EH (cell line): ENCODE data around the gene WDR47.
"Not testable (repeated sequence)": the region's sequence is repeated elsewhere in the genome, so short reads cannot be mapped to it uniquely, and the experiment has no call there.

Source experiments
- DNase-seq: peaks from one replicate; pipeline ENCODE4 v3.0.0-alpha.2; 2015; ENCODE audit warnings: low read depth

The WDR47 gene

DNA sequence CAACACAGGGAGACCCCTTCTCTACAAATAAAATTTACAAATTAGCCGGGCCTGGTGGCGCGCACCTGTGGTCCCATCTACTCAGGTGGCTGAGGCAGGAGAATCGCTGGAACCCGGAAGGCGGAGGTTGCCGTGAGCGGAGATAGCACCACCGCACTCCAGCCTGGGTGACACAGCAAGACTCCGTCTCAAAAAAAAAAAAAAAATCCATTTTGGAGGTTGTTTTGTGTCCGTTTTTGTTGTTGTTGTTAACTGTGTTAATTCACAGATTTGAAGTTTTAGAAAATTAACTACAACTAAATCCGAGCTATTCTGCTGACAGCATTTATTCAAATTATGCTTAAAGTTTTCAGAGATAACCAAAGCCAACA, 79.2 kb downstream of the WDR47 start:
- DNase-seq: peak; percentile 19

DNA sequence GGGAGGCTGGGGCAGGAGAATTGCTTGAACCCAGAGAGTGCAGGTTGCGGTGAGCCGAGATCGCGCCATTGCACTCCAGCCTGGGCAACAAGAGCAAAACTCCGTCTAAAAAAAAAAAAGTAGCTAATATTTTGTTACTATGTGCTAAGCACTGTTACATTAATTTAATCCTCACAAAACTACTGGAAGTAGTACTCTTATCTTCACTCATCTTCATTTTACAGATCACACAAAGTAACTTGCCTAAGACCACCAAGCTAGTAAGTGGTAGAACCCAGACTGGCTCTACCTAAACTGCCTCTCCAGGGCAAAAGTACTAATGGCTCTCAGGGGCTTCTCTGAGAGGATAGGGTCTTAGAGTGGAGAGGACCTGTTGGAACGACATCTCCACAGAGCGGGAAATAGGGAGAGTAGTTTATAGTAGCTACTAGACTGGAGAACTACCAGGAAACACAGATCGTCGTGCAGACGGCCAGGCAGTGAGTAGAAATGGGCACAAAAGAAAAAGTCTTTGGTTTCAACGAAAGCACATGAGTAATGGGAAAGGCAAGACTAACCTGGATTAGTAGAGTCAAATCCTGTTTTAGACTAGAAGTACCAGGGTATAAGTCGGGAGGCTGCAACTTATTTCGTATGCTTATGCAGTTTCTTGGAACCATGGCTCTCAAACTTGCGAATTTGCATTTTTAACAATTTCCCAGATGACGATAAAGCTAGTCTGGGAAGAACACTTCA, 80.0 kb downstream of the WDR47 start:
- DNase-seq: peak; percentile 1

GRCh38 chr1:108961198-108961597, 80.7 kb downstream of the WDR47 start:
- DNase-seq: no peak

DNA sequence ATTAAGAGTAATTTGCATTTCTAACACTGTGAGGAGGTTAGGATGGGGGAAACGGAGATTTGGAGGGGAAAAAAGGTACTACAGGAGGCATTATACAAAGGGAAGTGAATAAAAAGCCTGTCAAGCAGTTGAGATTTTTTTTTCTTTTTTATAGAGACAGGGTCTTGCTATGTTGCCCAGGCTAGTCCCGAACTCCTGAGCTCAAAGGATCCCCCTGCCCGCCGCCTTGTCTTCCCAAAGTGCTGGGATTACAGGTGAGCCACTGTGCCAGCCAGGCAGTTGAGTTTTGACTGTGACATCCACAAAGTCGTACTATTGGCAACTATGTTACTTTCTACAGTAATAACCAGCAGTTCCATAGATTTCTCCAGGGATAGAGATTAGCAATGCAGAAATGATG, 81.2 kb downstream of the WDR47 start:
- no peak for DNase-seq

GRCh38 chr1:108957888-108958287, 84.0 kb downstream of the WDR47 start:
- DNase-seq: no peak

DNA sequence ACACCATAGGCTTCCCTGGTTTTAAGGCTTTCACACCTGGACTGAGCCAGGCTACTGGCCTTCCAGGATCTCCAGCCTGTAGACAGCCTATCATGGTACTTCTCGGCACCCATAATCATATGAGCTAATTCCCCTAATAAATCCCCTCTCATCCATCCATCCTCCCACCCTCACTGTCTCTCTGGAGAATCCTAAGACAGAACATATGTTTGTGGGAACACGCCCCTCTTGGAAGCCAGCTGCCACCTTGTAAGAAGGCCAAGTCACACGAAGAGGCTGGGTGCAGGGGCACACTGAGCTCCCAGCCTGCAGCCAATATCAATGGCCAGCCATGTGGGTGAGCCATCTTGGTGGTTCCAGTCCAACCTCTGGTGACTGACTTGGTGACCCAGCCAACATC, 86.0 kb downstream of the WDR47 start:
- no peak for DNase-seq

DNA sequence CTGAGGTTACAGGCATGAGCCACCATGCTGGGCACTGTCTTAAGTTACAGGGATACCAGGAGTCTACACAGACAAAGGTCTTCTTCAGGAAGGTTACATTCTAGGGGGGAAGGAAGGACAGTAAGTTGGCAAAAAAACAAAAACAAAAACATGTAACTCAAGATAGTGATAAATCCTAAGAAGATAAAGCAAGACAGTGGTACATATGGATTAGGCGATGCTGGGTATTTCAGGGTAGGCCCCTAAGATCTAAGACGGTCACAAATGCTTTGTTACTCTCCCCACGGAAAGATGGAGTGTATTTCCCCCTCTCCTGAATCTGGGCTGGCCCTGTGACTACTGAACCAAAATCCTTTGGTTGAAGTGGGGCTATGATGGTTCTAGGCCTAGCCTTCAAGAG, 86.8 kb downstream of the WDR47 start:
- DNase-seq: no peak

DNA sequence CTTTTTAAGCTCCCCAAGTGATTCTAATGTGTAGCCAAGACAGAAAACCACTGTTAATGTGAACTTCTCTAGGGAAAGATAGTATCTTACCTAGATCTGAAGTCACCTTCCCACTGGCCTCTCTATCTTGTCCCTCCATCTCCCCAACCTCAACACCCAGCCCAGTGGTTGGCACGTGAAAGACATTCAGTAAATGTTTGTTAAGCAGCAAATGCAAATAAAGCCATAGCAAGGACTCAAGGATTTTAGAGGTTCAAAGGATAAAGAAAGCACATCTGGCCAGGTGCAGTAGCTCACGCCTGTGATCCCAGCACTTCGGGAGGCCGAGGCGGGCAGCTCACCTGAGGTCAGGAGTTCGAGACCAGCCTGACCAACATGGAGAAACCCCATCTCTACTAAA, 88.5 kb downstream of the WDR47 start:
- DNase-seq: no peak

DNA sequence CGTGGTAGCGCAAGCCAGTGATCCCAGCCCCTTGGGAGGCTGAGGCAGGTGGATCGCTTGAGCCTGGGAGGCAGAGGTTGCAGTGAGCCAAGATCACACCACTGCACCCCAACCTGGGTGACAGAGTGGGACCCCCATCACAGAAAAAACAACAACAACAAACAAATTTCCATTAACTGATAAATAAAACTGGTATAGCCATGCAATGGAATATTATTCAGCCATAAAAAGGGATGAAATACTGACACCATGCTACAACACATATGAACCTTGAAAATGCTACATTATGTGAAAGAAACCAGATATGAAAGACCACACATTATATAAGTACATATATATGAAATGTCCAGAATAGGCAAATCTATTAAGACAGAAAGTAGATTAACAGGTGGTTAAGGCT, 90.7 kb downstream of the WDR47 start:
- DNase-seq: no peak

DNA sequence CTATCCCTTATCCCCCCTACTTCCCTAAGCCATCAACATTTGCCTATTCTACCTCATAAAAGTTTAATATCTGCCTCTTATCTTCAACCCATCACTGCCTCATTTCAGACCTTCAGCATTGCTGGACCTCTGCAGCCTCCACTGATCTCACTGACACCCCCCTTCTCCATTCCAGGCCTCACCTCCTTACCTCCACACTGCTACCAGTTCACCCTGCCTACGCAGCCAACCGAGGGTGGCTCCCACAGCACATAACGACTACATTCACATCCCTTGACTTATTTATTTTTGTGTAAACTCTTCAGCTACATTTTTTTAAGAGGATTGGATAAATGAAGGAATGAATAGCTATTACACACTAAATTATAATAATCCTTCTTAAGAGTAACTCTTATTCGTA, 92.9 kb downstream of the WDR47 start:
- DNase-seq: no peak

GRCh38 chr1:108947871-108948525, 93.9 kb downstream of the WDR47 start:
- DNase-seq: peak; percentile 16

DNA sequence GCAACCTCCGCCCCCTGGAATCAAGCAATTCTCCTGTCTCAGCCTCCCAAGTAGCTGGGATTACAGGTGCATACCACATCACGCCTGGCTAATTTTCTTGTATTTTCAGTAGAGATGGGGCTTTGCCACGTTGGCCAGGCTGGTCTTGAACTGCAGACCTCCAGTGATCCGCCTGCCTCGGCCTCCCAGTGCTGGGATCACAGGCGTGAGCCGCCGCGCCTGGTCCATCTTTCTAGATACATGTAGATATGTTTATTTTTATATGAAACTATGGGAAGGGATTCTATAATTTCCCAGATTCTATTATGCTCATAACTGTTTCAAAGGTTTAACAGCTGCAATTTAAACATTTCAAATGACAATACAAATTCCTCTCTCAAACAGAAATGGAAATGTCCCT, 105.7 kb downstream of the WDR47 start:
- DNase-seq: no peak

GRCh38 chr1:108933944-108934343, 108.0 kb downstream of the WDR47 start:
- no peak for DNase-seq

GRCh38 chr1:108927565-108927964, 114.3 kb downstream of the WDR47 start:
- not testable (repeated sequence) for DNase-seq

DNA sequence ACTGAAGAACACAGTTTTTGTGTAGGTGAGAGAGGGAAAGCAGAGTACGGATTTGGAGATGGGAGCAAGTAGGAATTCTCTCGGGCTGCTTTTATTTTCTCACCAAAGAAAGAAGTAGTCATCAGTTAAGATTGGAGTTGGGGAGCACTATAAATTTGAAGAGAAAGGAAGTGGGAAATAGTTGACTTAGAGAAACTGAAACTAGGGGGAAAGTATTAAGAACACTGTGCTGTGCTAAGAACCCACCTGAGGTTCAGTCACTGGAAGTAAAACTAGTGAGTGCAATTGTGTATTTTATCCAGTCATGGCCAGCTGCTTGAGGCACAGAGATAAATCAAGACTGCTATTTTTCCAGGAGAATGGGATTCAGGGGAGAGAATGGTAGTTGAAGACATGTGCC, 116.0 kb downstream of the WDR47 start:
- DNase-seq: no peak
